BLaER1 treated with 17β-estradiol and CSF1 and Interleukin-3, amounts not matched to agents 10 nM and 100 nM (cell line): ENCODE data around the gene DAB2.
A peak's percentile ranks its signal among the peaks of the same experiment; 100 is the strongest.

Experiments used
- H3K27ac ChIP-seq, 11 experiments: shearing (Covaris generic); formaldehyde crosslinking; 2 replicates each; pipeline ENCODE4 v1.8.1; 2022
- H3K27me3 ChIP-seq, 11 experiments: shearing (Covaris generic); formaldehyde crosslinking; 2 replicates each; pipeline ENCODE4 v1.8.1; 2022
- H3K36me3 ChIP-seq, 11 experiments: shearing (Covaris generic); formaldehyde crosslinking; 2 replicates each; pipeline ENCODE4 v1.8.1; 2022
- H3K4me1 ChIP-seq, 10 experiments: shearing (Covaris generic); formaldehyde crosslinking; 2 replicates each; pipeline ENCODE4 v1.8.1; 2022
- H3K4me2 ChIP-seq, 11 experiments: shearing (Covaris generic); formaldehyde crosslinking; 2 replicates each; pipeline ENCODE4 v1.8.1; 2022
- H3K4me3 ChIP-seq, 10 experiments: shearing (Covaris generic); formaldehyde crosslinking; 2 replicates each; pipeline ENCODE4 v1.8.1; 2022
- H3K9ac ChIP-seq, 11 experiments: shearing (Covaris generic); formaldehyde crosslinking; 2 replicates each; pipeline ENCODE4 v1.8.1; 2022
- H3K9me3 ChIP-seq, 11 experiments: shearing (Covaris generic); formaldehyde crosslinking; replicated peaks in 1 of 11; 2 replicates each; pipeline ENCODE4 v1.8.1; 2022
- H4K20me1 ChIP-seq, 11 experiments: shearing (Covaris generic); formaldehyde crosslinking; 2 replicates each; pipeline ENCODE4 v1.8.1; 2022
- Cebpa-rat ChIP-seq, 11 experiments: shearing (Covaris generic); IDR thresholded peaks; 2 replicates each; pipeline ENCODE4 v1.8.1; 2022

Gene DAB2

GRCh38 chr5:39422036-39422606 lies 2.7 kb downstream of the DAB2 start:
- TF ChIP-seq Cebpa-rat (IDR thresholded peaks at IDR 0.05): no peak
- H3K9me3 ChIP-seq: no peaks in the 10 kb centered on the region
- H3K27me3 ChIP-seq: peaks cover 0 to 11% (median 0%) of the 10 kb centered on the region in 11 experiments; a peak in 5 of 22 replicates
- peak overlapping the region in 4 of 11 experiments; percentile 34 to 98 (median 93); a peak in 7 of 22 replicates for H3K9ac ChIP-seq
- H3K4me2 ChIP-seq: peak overlapping the region in 9 of 11 experiments; percentile 6 to 98 (median 84); a peak in 15 of 22 replicates
- H3K4me3 ChIP-seq: peak overlapping the region in 5 of 10 experiments; percentile 12 to 82 (median 81); a peak in 8 of 20 replicates
- peak overlapping the region in 5 of 11 experiments; percentile 64 to 93 (median 90); a peak in 9 of 22 replicates for H3K27ac ChIP-seq
- H3K36me3 ChIP-seq: peaks cover 0 to 69% (median 0%) of the 10 kb centered on the region in 11 experiments; a peak in 8 of 22 replicates
- peaks cover 0 to 61% (median 0%) of the 10 kb centered on the region in 11 experiments; a peak in 4 of 22 replicates for H4K20me1 ChIP-seq
- peaks cover 33 to 83% (median 55%) of the 10 kb centered on the region in 10 experiments for H3K4me1 ChIP-seq

GRCh38 chr5:39420482-39421145 lies 4.2 kb downstream of the DAB2 start:
- peak overlapping the region; percentile 68 to 98 (median 84) for H3K4me2 ChIP-seq
- no peak for TF ChIP-seq Cebpa-rat (IDR thresholded peaks at IDR 0.05)
- peak overlapping the region in 6 of 11 experiments; percentile 26 to 98 (median 74); a peak in 11 of 22 replicates for H3K9ac ChIP-seq
- H4K20me1 ChIP-seq: peaks cover 0 to 76% (median 0%) of the 10 kb centered on the region in 11 experiments; a peak in 5 of 22 replicates
- peaks cover 0 to 11% (median 0%) of the 10 kb centered on the region in 11 experiments; a peak in 5 of 22 replicates for H3K27me3 ChIP-seq
- peaks cover 26 to 83% (median 48%) of the 10 kb centered on the region in 10 experiments for H3K4me1 ChIP-seq
- H3K4me3 ChIP-seq: peak overlapping the region in 7 of 10 experiments; percentile 2 to 81 (median 51); a peak in 11 of 20 replicates
- H3K27ac ChIP-seq: peak overlapping the region; percentile 6 to 93 (median 61); a peak in 20 of 22 replicates
- H3K36me3 ChIP-seq: peaks cover 0 to 85% (median 0%) of the 10 kb centered on the region in 11 experiments; a peak in 8 of 22 replicates
- H3K9me3 ChIP-seq: no peaks in the 10 kb centered on the region; a peak in 1 of 22 replicates

- peaks cover 0 to 93% (median 0%) of the 10 kb centered on the region in 11 experiments; a peak in 8 of 22 replicates for H3K36me3 ChIP-seq
- H3K27ac ChIP-seq: peak overlapping the region in 5 of 11 experiments; percentile 54 to 90 (median 59); a peak in 9 of 22 replicates
- TF ChIP-seq Cebpa-rat (IDR thresholded peaks at IDR 0.05): no peak
- peaks cover 25 to 87% (median 46%) of the 10 kb centered on the region in 10 experiments for H3K4me1 ChIP-seq
- H4K20me1 ChIP-seq: peaks cover 0 to 84% (median 0%) of the 10 kb centered on the region in 11 experiments; a peak in 5 of 22 replicates
- H3K9ac ChIP-seq: peak overlapping the region in 2 of 11 experiments; percentile 36 to 96; a peak in 5 of 22 replicates
- no peaks in the 10 kb centered on the region; a peak in 1 of 22 replicates for H3K9me3 ChIP-seq
- H3K4me3 ChIP-seq: peak overlapping the region in 3 of 10 experiments; percentile 70 to 81 (median 81); a peak in 5 of 20 replicates
- H3K27me3 ChIP-seq: peaks cover 0 to 10% (median 0%) of the 10 kb centered on the region in 11 experiments; a peak in 4 of 22 replicates
- H3K4me2 ChIP-seq: peak overlapping the region; percentile 68 to 98 (median 84); a peak in 19 of 22 replicates
Measured at GRCh38 chr5:39419796-39420195, 5.0 kb downstream of the DAB2 start.

- Histone ChIP-seq H3K36me3 (peaks cover 0 to 98% (median 0%) of the 10 kb centered on the region in 11 experiments; a peak in 8 of 22 replicates), H4K20me1 (peaks cover 0 to 100% (median 0%) of the 10 kb centered on the region in 11 experiments; a peak in 5 of 22 replicates), H3K4me1 (peaks cover 18 to 99% (median 34%) of the 10 kb centered on the region in 10 experiments)
Measured at GRCh38 chr5:39417979-39418378, 6.8 kb downstream of the DAB2 start.

GRCh38 chr5:39415201-39415600 lies 9.6 kb downstream of the DAB2 start:
- peak overlapping the region in 3 of 11 experiments; percentile 86 to 98 (median 94); a peak in 6 of 22 replicates for H3K4me2 ChIP-seq
- peak overlapping the region in 2 of 11 experiments; percentile 19 to 52; a peak in 1 of 22 replicates for H3K9ac ChIP-seq
- H3K4me3 ChIP-seq: no peak overlapping the region
- H3K27me3 ChIP-seq: no peaks in the 10 kb centered on the region
- TF ChIP-seq Cebpa-rat (IDR thresholded peaks at IDR 0.05): no peak
- no peak overlapping the region for H3K27ac ChIP-seq
- H3K9me3 ChIP-seq: no peaks in the 10 kb centered on the region; a peak in 1 of 22 replicates
- peaks cover 0 to 98% (median 0%) of the 10 kb centered on the region in 11 experiments; a peak in 8 of 22 replicates for H3K36me3 ChIP-seq
- peaks cover 1 to 100% (median 28%) of the 10 kb centered on the region in 10 experiments for H3K4me1 ChIP-seq
- peaks cover 0 to 100% (median 0%) of the 10 kb centered on the region in 11 experiments; a peak in 5 of 22 replicates for H4K20me1 ChIP-seq

More at GRCh38 chr5:39417979-39418378, 6.8 kb downstream of the DAB2 start:
- no peaks in the 10 kb centered on the region; a peak in 1 of 22 replicates for H3K9me3 ChIP-seq
- peak overlapping the region in 2 of 11 experiments; percentile 32 to 36; a peak in 2 of 22 replicates for H3K9ac ChIP-seq
- no peaks in the 10 kb centered on the region for H3K27me3 ChIP-seq
- H3K27ac ChIP-seq: no peak overlapping the region
- TF ChIP-seq Cebpa-rat (IDR thresholded peaks at IDR 0.05): no peak
- peak overlapping the region in 3 of 11 experiments; percentile 86 to 98 (median 94); a peak in 6 of 22 replicates for H3K4me2 ChIP-seq
- H3K4me3 ChIP-seq: peak overlapping the region in 2 of 10 experiments; percentile 70 to 81; a peak in 3 of 20 replicates

- Histone ChIP-seq H3K36me3 (peaks cover 0 to 98% (median 0%) of the 10 kb centered on the region in 11 experiments; a peak in 8 of 22 replicates), H3K27me3 (no peaks in the 10 kb centered on the region), H3K4me1 (peaks cover 0 to 100% (median 22%) of the 10 kb centered on the region in 10 experiments; a peak in 14 of 20 replicates), H3K4me3 (no peak overlapping the region), H3K9ac (no peak overlapping the region), H4K20me1 (peaks cover 0 to 100% (median 0%) of the 10 kb centered on the region in 11 experiments; a peak in 5 of 22 replicates), H3K27ac (no peak overlapping the region), H3K4me2 (peak overlapping the region in 3 of 11 experiments; percentile 75 to 98 (median 94); a peak in 5 of 22 replicates), H3K9me3 (no peaks in the 10 kb centered on the region; a peak in 1 of 22 replicates)
- TF ChIP-seq Cebpa-rat (IDR thresholded peaks at IDR 0.05): no peak
Measured at GRCh38 chr5:39414426-39414825, 10.4 kb downstream of the DAB2 start.

GRCh38 chr5:39413771-39414170 lies 11.0 kb downstream of the DAB2 start:
- H4K20me1 ChIP-seq: peaks cover 0 to 100% (median 0%) of the 10 kb centered on the region in 11 experiments; a peak in 5 of 22 replicates
- H3K9ac ChIP-seq: no peak overlapping the region
- no peaks in the 10 kb centered on the region; a peak in 1 of 22 replicates for H3K9me3 ChIP-seq
- H3K4me1 ChIP-seq: peaks cover 0 to 100% (median 22%) of the 10 kb centered on the region in 10 experiments; a peak in 14 of 20 replicates
- H3K4me2 ChIP-seq: peak overlapping the region in 3 of 11 experiments; percentile 75 to 98 (median 94); a peak in 6 of 22 replicates
- TF ChIP-seq Cebpa-rat (IDR thresholded peaks at IDR 0.05): no peak
- H3K4me3 ChIP-seq: no peak overlapping the region
- H3K36me3 ChIP-seq: peaks cover 0 to 98% (median 0%) of the 10 kb centered on the region in 11 experiments; a peak in 8 of 22 replicates
- no peak overlapping the region for H3K27ac ChIP-seq
- no peaks in the 10 kb centered on the region for H3K27me3 ChIP-seq
